ENCODE data around the gene TNIP1.

DNA sequence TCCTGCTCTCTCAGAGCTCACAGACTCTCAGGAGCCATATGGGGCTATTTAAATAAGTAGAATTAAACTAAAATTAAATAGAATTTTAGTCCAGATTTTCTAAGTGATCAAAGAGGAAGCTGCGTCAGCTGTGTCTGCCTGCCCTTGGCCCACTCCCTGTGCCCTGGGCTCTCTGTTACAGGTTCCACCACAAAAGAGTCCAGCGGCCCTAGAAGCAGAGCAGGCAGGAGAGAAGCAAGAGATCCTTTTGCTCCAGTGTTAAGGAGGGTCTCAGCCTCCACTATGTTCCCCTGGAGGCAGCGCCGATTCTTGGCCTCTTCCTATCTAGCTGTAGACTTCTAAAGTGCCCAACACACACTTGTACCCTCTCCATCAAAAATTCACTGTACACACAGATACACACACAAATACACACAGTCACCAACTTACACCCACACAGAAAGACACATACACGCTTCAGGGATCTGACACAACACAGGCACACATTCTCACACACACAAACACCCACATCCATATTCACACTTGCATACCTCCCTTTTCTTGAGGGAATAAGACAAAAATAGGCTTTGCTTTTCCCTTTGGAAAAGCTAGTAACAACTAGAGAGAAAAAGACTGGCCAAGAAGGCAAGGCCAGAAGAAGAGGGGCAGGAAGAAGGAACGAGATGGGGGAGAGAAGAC is 5.5 kb upstream of the TNIP1 start:
- TF ChIP-seq CTCF (conservative IDR thresholded peaks at IDR 0.05) (no peak), EZH2 (IDR thresholded peaks at IDR 0.05; ENCODE audit: low read depth) (no peak)
